Neural crest cell (in vitro differentiated cells): Measurements from ENCODE around the gene ANXA2. TPM values are rescaled to one million over a fixed set of nuclear protein-coding genes. Genes with fewer than 3 reads are reported as not detected.

Experiments used
- DNase-seq: peaks from one replicate; pipeline ENCODE4 v3.0.0; 2021; ENCODE audit warnings: low read depth, mixed read lengths, low spot score
- H3K27ac Mint-ChIP-seq: one replicate; pipeline ENCODE4 v1.8.0; 2021; ENCODE audit warnings: mild to moderate bottlenecking, mixed read lengths; ENCODE audit not compliant: unreplicated experiment
- H3K27me3 Mint-ChIP-seq: 2 replicates; pipeline ENCODE4 v1.8.0; 2021; ENCODE audit warnings: low read depth, mild to moderate bottlenecking, mixed read lengths
- H3K36me3 Mint-ChIP-seq: 2 replicates; pipeline ENCODE4 v1.8.0; 2021; ENCODE audit warnings: low read depth, mild to moderate bottlenecking, mixed read lengths
- H3K4me1 Mint-ChIP-seq: 2 replicates; pipeline ENCODE4 v1.8.0; 2021; ENCODE audit warnings: mixed read lengths
- H3K4me3 Mint-ChIP-seq: one replicate; pipeline ENCODE4 v1.8.0; 2021; ENCODE audit warnings: mild to moderate bottlenecking, mixed read lengths
- H3K9me3 Mint-ChIP-seq: 2 replicates; pipeline ENCODE4 v1.8.0; 2021; ENCODE audit warnings: mixed read lengths
- total RNA-seq: library from RNA; stranded (reverse); gene quantifications from 2 replicates; pipeline ENCODE4 v1.2.1, GENCODE V29; 2021
- TF ChIP-seq, protein P1 (sequence below): fragments of 200-600 bp; sonication (generic); conservative IDR thresholded peaks from 2 replicates; pipeline ENCODE4 v1.5.0; 2021; ENCODE audit warnings: antibody characterized with exemption, mild to moderate bottlenecking

The ANXA2 gene
- total RNA-seq, 1 donor from 2014 or later = 122 TPM

DNA sequence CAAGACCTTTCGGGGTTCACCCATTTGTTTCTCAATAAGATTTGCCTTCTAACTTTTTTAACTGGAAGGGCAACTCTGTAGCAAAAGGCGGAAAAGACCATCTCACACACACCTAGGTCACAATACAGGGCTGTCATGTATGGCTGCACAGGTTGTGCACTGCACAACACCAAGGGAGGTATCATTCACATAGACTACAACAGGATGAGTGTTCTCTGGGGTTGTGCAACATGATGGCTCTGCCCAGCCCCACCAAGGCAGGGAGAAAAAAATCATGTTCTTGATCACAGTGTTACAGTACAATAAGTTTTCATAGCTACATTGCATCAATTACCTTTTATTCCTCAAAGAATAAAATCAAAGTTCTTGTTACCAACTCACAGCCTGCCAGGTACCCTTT lies 52.8 kb downstream of the ANXA2 start:
- no peaks in the 10 kb centered on the region for H3K4me1 Mint-ChIP-seq
- TF ChIP-seq, protein P1, sequence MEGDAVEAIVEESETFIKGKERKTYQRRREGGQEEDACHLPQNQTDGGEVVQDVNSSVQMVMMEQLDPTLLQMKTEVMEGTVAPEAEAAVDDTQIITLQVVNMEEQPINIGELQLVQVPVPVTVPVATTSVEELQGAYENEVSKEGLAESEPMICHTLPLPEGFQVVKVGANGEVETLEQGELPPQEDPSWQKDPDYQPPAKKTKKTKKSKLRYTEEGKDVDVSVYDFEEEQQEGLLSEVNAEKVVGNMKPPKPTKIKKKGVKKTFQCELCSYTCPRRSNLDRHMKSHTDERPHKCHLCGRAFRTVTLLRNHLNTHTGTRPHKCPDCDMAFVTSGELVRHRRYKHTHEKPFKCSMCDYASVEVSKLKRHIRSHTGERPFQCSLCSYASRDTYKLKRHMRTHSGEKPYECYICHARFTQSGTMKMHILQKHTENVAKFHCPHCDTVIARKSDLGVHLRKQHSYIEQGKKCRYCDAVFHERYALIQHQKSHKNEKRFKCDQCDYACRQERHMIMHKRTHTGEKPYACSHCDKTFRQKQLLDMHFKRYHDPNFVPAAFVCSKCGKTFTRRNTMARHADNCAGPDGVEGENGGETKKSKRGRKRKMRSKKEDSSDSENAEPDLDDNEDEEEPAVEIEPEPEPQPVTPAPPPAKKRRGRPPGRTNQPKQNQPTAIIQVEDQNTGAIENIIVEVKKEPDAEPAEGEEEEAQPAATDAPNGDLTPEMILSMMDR = no peak
- H3K4me3 Mint-ChIP-seq = no peak overlapping the region
- H3K27ac Mint-ChIP-seq = no peak overlapping the region
- peaks cover 5% of the 10 kb centered on the region for H3K36me3 Mint-ChIP-seq
- no peak for DNase-seq
- H3K9me3 Mint-ChIP-seq = no peaks in the 10 kb centered on the region
- H3K27me3 Mint-ChIP-seq = no peaks in the 10 kb centered on the region

DNA sequence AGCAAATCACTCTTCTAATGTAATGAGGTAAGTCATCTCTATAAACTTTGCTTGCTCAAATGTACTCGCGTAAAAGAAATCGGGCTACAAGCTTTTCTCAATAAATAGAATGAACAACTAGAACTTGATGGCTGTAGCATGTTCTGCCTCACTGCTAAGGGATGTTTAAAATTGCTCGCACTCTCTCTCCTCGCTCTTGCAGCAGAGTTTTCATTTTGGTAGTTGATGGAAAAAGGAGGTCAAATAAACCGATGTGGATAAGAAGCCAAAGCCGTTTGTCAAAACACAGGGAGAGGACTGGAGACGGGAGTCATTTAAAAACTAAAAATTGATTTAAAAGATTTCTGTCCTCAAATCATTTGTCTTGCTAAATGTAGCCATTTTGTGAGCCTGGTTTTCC lies 53.3 kb downstream of the ANXA2 start:
- no peak for DNase-seq
- TF ChIP-seq, protein P1 = no peak
- no peaks in the 10 kb centered on the region for H3K4me1 Mint-ChIP-seq
- H3K4me3 Mint-ChIP-seq = no peak overlapping the region
- H3K9me3 Mint-ChIP-seq = no peaks in the 10 kb centered on the region
- no peaks in the 10 kb centered on the region for H3K27me3 Mint-ChIP-seq
- H3K36me3 Mint-ChIP-seq = peaks cover 5% of the 10 kb centered on the region
- H3K27ac Mint-ChIP-seq = no peak overlapping the region

GRCh38 chr15:60343221-60343970 lies 54.4 kb downstream of the ANXA2 start:
- Mint-ChIP-seq H3K9me3 (no peaks in the 10 kb centered on the region), H3K36me3 (peaks cover 2% of the 10 kb centered on the region), H3K4me1 (no peaks in the 10 kb centered on the region), H3K27ac (no peak overlapping the region), H3K4me3 (no peak overlapping the region), H3K27me3 (no peaks in the 10 kb centered on the region)
- TF ChIP-seq, protein P1 = no peak
- DNase-seq = no peak

DNA sequence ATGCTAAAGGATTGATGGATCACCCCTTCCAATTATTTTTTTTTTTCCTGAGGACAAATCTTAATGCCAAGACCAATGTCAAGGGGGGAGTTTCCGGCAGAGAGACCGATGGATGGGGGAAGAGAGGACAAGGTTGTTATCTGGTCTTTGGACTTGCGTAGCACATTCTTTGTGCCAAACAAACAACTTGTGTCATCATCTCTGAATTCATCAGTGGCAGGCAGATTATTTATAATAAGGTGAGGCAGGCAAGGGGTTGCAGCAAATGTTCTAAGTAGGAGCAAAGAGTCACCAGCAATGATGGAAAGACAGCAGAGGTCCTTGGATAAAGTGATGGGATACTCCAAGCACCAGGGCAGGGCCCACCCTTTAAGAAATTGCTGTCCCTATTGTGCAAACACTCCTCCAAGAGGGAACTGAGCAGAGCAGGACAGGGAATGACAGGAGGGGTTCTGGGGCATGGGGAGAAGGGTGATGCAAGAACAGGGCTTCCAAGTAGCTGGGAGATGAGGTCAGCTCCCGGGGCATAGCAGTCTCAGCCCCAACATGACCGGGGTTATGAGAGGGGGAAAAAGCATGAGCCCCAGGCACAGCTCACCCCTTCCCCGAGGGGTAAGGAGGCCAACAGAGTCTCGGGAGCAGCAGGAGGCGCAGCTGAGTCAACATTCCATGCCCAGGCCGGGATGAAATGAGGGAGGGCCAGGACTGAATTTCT lies 57.4 kb downstream of the ANXA2 start:
- Mint-ChIP-seq H3K4me3 (no peak overlapping the region), H3K27ac (no peak overlapping the region), H3K27me3 (no peaks in the 10 kb centered on the region)

GRCh38 chr15:60339236-60339635 lies 58.5 kb downstream of the ANXA2 start:
- TF ChIP-seq, protein P1 = no peak
- no peak overlapping the region for H3K4me3 Mint-ChIP-seq
- no peaks in the 10 kb centered on the region for H3K36me3 Mint-ChIP-seq
- peaks cover 3% of the 10 kb centered on the region for H3K27me3 Mint-ChIP-seq
- no peak overlapping the region for H3K27ac Mint-ChIP-seq
- no peak for DNase-seq
- H3K4me1 Mint-ChIP-seq = no peaks in the 10 kb centered on the region
- H3K9me3 Mint-ChIP-seq = no peaks in the 10 kb centered on the region

More for the DNA sequence above, 57.4 kb downstream of the ANXA2 start:
- H3K4me1 Mint-ChIP-seq = no peaks in the 10 kb centered on the region
- H3K36me3 Mint-ChIP-seq = no peaks in the 10 kb centered on the region
- no peaks in the 10 kb centered on the region for H3K9me3 Mint-ChIP-seq
- DNase-seq = no peak
- TF ChIP-seq, protein P1 = no peak
